Peyer's patch (tissue), 4 donors: ENCODE measurements around the gene SLC24A4.

ENCODE experiments used
- CTCF ChIP-seq, 6 experiments: fragments of 450-650 bp in 4 of 6; fragments of 200-600 bp in 2 of 6; sonication (generic) in 1 of 6; IDR thresholded peaks; one replicate each; pipeline ENCODE4 v1.5.1; 2017 to 2019; ENCODE audit warnings: antibody characterized with exemption in 6 of 6, mild to moderate bottlenecking in 3 of 6, moderate library complexity in 1 of 6
- POLR2A ChIP-seq, 2 donors: fragments of 450-650 bp; IDR thresholded peaks; one replicate each; pipeline ENCODE4 v1.5.1; 2017; ENCODE audit warnings: antibody characterized with exemption in 2 of 2, mild to moderate bottlenecking in 2 of 2, moderate library complexity in 2 of 2

GRCh38 chr14:92400579-92401444 lies 77.8 kb downstream of the SLC24A4 start:
- TF ChIP-seq CTCF (IDR thresholded peaks at IDR 0.05) (no peak), POLR2A (IDR thresholded peaks at IDR 0.05) (no peak)
